Aorta (tissue), 5 donors: ENCODE results near the gene NFATC3. TPM values are rescaled to one million over a fixed set of nuclear protein-coding genes. Genes with fewer than 3 reads are reported as not detected.

Experiments used
- ATAC-seq: fragments of 200-7000 bp; cut with Tn5 transposase; one replicate; pipeline ENCODE4 v1.9.1; 2022; ENCODE audit warnings: moderate library complexity; ENCODE audit not compliant: low FRiP score
- DNase-seq, 2 donors: peaks; one replicate each; pipeline ENCODE4 v3.0.0-alpha.2; 2020
- H3K27ac ChIP-seq, 2 donors: one replicate each; pipeline ENCODE4 v1.5.1; 2013; ENCODE audit warnings: low read length in 2 of 2, mild to moderate bottlenecking in 2 of 2, moderate library complexity in 2 of 2, control low read depth in 1 of 2, inconsistent platforms in 1 of 2, low read depth in 1 of 2
- H3K27me3 ChIP-seq, 2 donors: one replicate each; pipeline ENCODE4 v1.6.1; 2013; ENCODE audit warnings: control low read depth in 1 of 2, low read length in 1 of 2, mild to moderate bottlenecking in 1 of 2, moderate library complexity in 1 of 2; ENCODE audit not compliant: insufficient read depth in 2 of 2, control insufficient read depth in 1 of 2
- H3K36me3 ChIP-seq, 2 donors: one replicate each; pipeline ENCODE4 v1.6.1; 2013; ENCODE audit warnings: control low read depth in 1 of 2, low read length in 1 of 2, mild to moderate bottlenecking in 1 of 2; ENCODE audit not compliant: insufficient read depth in 2 of 2, control insufficient read depth in 1 of 2
- H3K4me1 ChIP-seq, 2 donors: one replicate each; pipeline ENCODE4 v1.6.1; 2013; ENCODE audit warnings: low read length in 2 of 2, control low read depth in 1 of 2, mild to moderate bottlenecking in 1 of 2, moderate library complexity in 1 of 2; ENCODE audit not compliant: insufficient read depth in 2 of 2, control insufficient read depth in 1 of 2
- H3K4me3 ChIP-seq, 2 donors: one replicate each; pipeline ENCODE4 v1.5.1; 2013; ENCODE audit warnings: low read length in 2 of 2, control low read depth in 1 of 2, mild to moderate bottlenecking in 1 of 2
- H3K9me3 ChIP-seq: one replicate; pipeline ENCODE4 v1.6.1; 2013; ENCODE audit warnings: mild to moderate bottlenecking, low read length; ENCODE audit not compliant: control insufficient read depth
- WGBS, 2 donors: extraction: QIAGEN DNeasy Blood & Tissue Kit; methylation state at CpG; one replicate each; pipeline ENCODE4 v1.1.7; 2013; 5-methylcytosine and 5-hydroxymethylcytosine counted together
- intact Hi-C, 2 donors: fragments of 100-400 bp; cut with DNase I; formaldehyde crosslinking; loops; one replicate each; pipeline versions ENCODE4 v1.14.2 to v1.15.0; 2022
- microRNA-seq, 2 donors: library from miRNA; unstranded; fragments of <30 nt; microRNA quantifications; one replicate each; pipeline ENCODE4 v1.2.0, GENCODE V29; 2020
- polyA plus RNA-seq, 2 donors: library from polyadenylated mRNA; stranded (reverse); fragments of 200-250 nt; gene quantifications; one replicate each; pipeline ENCODE4 v1.2.3, GENCODE V29; 2013
- total RNA-seq, 2 donors: library from RNA; stranded (reverse); fragmentation: NEBNext Ultra II Directional; extraction: Animal tissue kit (Norgen Biotek cat#: 25700); gene quantifications; one replicate each; pipeline ENCODE4 v1.2.1, GENCODE V29; 2021
- donor health status: healthy with polysubstance abuse.
- donor health status: Bipolar disorder and iron deficiency.
- donor health status: DM: no; HTN: no; CAD: no.
- donor health status: DM: no; HTN: no; CAD: no.
- donor health status: DM: yes; HTN: yes; CAD: no.

Gene NFATC3
- total and polyA plus RNA-seq, 4 donors: 10.3 to 48.4 (median 24.2) TPM

- H3K9me3 ChIP-seq: no peaks in the 10 kb centered on the region
- H3K27me3 ChIP-seq: no peaks in the 10 kb centered on the region
- 82 to 93% methylated on average over 5 of the region's 5 CpGs for WGBS, 2 donors
- DNase-seq (no peak), ATAC-seq (no peak)
- no peak overlapping the region for H3K4me3 ChIP-seq
- no peak overlapping the region for H3K27ac ChIP-seq
- intact Hi-C loops: no loop called here
- H3K36me3 ChIP-seq: peaks cover 0 to 8% of the 10 kb centered on the region in 2 donors
- no peaks in the 10 kb centered on the region for H3K4me1 ChIP-seq
These were observed 188.3 kb downstream of the NFATC3 start for GRCh38 chr16:68273459-68273858.

GRCh38 chr16:68273896-68274295 is 188.7 kb downstream of the NFATC3 start:
- H3K36me3 ChIP-seq: peaks cover 0 to 8% of the 10 kb centered on the region in 2 donors
- no peaks in the 10 kb centered on the region for H3K9me3 ChIP-seq
- no peak for DNase-seq
- H3K4me1 ChIP-seq: no peaks in the 10 kb centered on the region
- H3K4me3 ChIP-seq: no peak overlapping the region
- no peaks in the 10 kb centered on the region for H3K27me3 ChIP-seq
- intact Hi-C loops: no loop called here
- H3K27ac ChIP-seq: no peak overlapping the region
- no peak for ATAC-seq
- 95 to 97% methylated on average over 8 of the region's 8 CpGs for WGBS, 2 donors

- Histone ChIP-seq H3K36me3 (peaks cover 0 to 8% of the 10 kb centered on the region in 2 donors), H3K27me3 (no peaks in the 10 kb centered on the region), H3K4me1 (no peaks in the 10 kb centered on the region), H3K27ac (peak overlapping the region in 1 of 2 donors; percentile 39), H3K9me3 (no peaks in the 10 kb centered on the region), H3K4me3 (no peak overlapping the region)
- no peak for DNase-seq
- ATAC-seq: no peak
- 92 to 95% methylated on average over 4 of the region's 4 CpGs for WGBS, 2 donors
- intact Hi-C loops: no loop called here
These were observed 189.3 kb downstream of the NFATC3 start for GRCh38 chr16:68274441-68274840.

- Histone ChIP-seq H3K27me3 (no peaks in the 10 kb centered on the region), H3K4me3 (no peak overlapping the region), H3K9me3 (no peaks in the 10 kb centered on the region), H3K36me3 (peaks cover 0 to 8% of the 10 kb centered on the region in 2 donors), H3K27ac (peak overlapping the region; percentile 36 to 76), H3K4me1 (no peaks in the 10 kb centered on the region)
- DNase-seq: no peak
- 15% methylated on average over 4 of the region's 4 CpGs for WGBS, 2 donors
- intact Hi-C loops: no loop called here
- no peak for ATAC-seq
These were observed 190.5 kb downstream of the NFATC3 start for GRCh38 chr16:68275611-68276191.

GRCh38 chr16:68276223-68276622 is 191.1 kb downstream of the NFATC3 start:
- peak; percentile 71 for ATAC-seq

More at GRCh38 chr16:68276223-68276622, 191.1 kb downstream of the NFATC3 start:
- 7 to 23% methylated on average over 3 of the region's 3 CpGs for WGBS, 2 donors
- peak overlapping the region in 1 of 2 donors; percentile 36 for H3K27ac ChIP-seq
- no peaks in the 10 kb centered on the region for H3K27me3 ChIP-seq
- intact Hi-C loops: no loop called here
- DNase-seq: no peak
- no peaks in the 10 kb centered on the region for H3K4me1 ChIP-seq
- no peak overlapping the region for H3K4me3 ChIP-seq
- H3K9me3 ChIP-seq: no peaks in the 10 kb centered on the region
- peaks cover 0 to 8% of the 10 kb centered on the region in 2 donors for H3K36me3 ChIP-seq

Small RNA genes lying within 50 kb of the gene (microRNA-seq; reads per million reads assigned to microRNA genes)
- gene MIR6773: 0 reads per million in 2 donors

Other genes starting within 250 kb of the NFATC3 start
- 10 to 100 TPM; 21.5 to 24.7 TPM for gene THAP11, start 243.1 kb upstream of the NFATC3 start, total RNA-seq
- gene THAP11, start 243.1 kb upstream of the NFATC3 start, polyA plus RNA-seq: 10 to 100 TPM; 18.0 to 18.6 TPM
- gene NUTF2, start 238.4 kb upstream of the NFATC3 start, total RNA-seq: 10 to 100 TPM; 80.7 to 88.2 TPM
- 100 to 1,000 TPM in 1 of 2 donors, 10 to 100 TPM in 1; 95.4 to 130 TPM for gene NUTF2, start 238.4 kb upstream of the NFATC3 start, polyA plus RNA-seq
- 10 to 100 TPM; 39.8 to 57.9 TPM for gene CENPT, start 237.7 kb upstream of the NFATC3 start, total RNA-seq
- gene CENPT, start 237.7 kb upstream of the NFATC3 start, polyA plus RNA-seq: 100 to 1,000 TPM in 1 of 2 donors, 10 to 100 TPM in 1; 28.3 to 168 TPM
- gene EDC4, start 212.3 kb upstream of the NFATC3 start, total RNA-seq: 10 to 100 TPM; 46.9 to 53.2 TPM
- gene EDC4, start 212.3 kb upstream of the NFATC3 start, polyA plus RNA-seq: 10 to 100 TPM; 14.4 to 66.4 TPM
- gene NRN1L, start 200.5 kb upstream of the NFATC3 start, total RNA-seq: 1 to 10 TPM in 1 of 2 donors, not detected in 1; 2.1 TPM
- gene NRN1L, start 200.5 kb upstream of the NFATC3 start, polyA plus RNA-seq: 1 to 10 TPM; 1.5 to 3.2 TPM
- gene PSKH1, start 192.1 kb upstream of the NFATC3 start, total RNA-seq: 10 to 100 TPM; 29.6 to 30.4 TPM
- 10 to 100 TPM; 15.2 to 16.2 TPM for gene PSKH1, start 192.1 kb upstream of the NFATC3 start, polyA plus RNA-seq
- under 1 TPM; 0.84 to 0.90 TPM for gene CTRL, start 153.5 kb upstream of the NFATC3 start, total RNA-seq
- gene CTRL, start 153.5 kb upstream of the NFATC3 start, polyA plus RNA-seq: 1 to 10 TPM in 1 of 2 donors, not detected in 1; 3.5 TPM
- gene PSMB10, start 148.5 kb upstream of the NFATC3 start, total RNA-seq: 10 to 100 TPM; 27.7 to 39.1 TPM
- 10 to 100 TPM; 52.3 to 84.3 TPM for gene PSMB10, start 148.5 kb upstream of the NFATC3 start, polyA plus RNA-seq
- 10 to 100 TPM; 43.9 to 47.8 TPM for gene LCAT, start 141.2 kb upstream of the NFATC3 start, total RNA-seq
- 100 to 1,000 TPM in 1 of 2 donors, 10 to 100 TPM in 1; 10.6 to 178 TPM for gene LCAT, start 141.2 kb upstream of the NFATC3 start, polyA plus RNA-seq
- 100 to 1,000 TPM; 125 to 139 TPM for gene SLC12A4, start 116.7 kb upstream of the NFATC3 start, total RNA-seq
- gene SLC12A4, start 116.7 kb upstream of the NFATC3 start, polyA plus RNA-seq: 10 to 100 TPM; 15.8 to 87.0 TPM
- gene DPEP3, start 104.9 kb upstream of the NFATC3 start, total RNA-seq: not detected
- not detected for gene DPEP3, start 104.9 kb upstream of the NFATC3 start, polyA plus RNA-seq
- gene DPEP2, start 85.9 kb upstream of the NFATC3 start, total RNA-seq: 10 to 100 TPM in 1 of 2 donors, 1 to 10 TPM in 1; 1.7 to 10.4 TPM
- gene DPEP2, start 85.9 kb upstream of the NFATC3 start, polyA plus RNA-seq: 1 to 10 TPM; 1.0 to 2.1 TPM
- not detected for gene DPEP2NB, start 69.5 kb upstream of the NFATC3 start, total RNA-seq
- gene DPEP2NB, start 69.5 kb upstream of the NFATC3 start, polyA plus RNA-seq: not detected
- 1 to 10 TPM; 4.3 to 5.3 TPM for gene DDX28, start 62.1 kb upstream of the NFATC3 start, total RNA-seq
- gene DDX28, start 62.1 kb upstream of the NFATC3 start, polyA plus RNA-seq: 1 to 10 TPM; 3.6 to 4.8 TPM
- 10 to 100 TPM in 1 of 2 donors, 1 to 10 TPM in 1; 5.4 to 13.1 TPM for gene DUS2, start 62.1 kb upstream of the NFATC3 start, total RNA-seq
- 1 to 10 TPM; 3.0 to 8.9 TPM for gene DUS2, start 62.1 kb upstream of the NFATC3 start, polyA plus RNA-seq
- under 1 TPM; 0.36 to 0.60 TPM for gene ESRP2, start 150.8 kb downstream of the NFATC3 start, total RNA-seq
- gene ESRP2, start 150.8 kb downstream of the NFATC3 start, polyA plus RNA-seq: 1 to 10 TPM in 1 of 2 donors, under 1 TPM in 1; 0.03 to 2.3 TPM
- gene PLA2G15, start 160.0 kb downstream of the NFATC3 start, total RNA-seq: 10 to 100 TPM; 13.6 to 28.4 TPM
- 1 to 10 TPM; 7.2 to 7.5 TPM for gene PLA2G15, start 160.0 kb downstream of the NFATC3 start, polyA plus RNA-seq
- gene SLC7A6, start 179.2 kb downstream of the NFATC3 start, total RNA-seq: 10 to 100 TPM; 47.0 to 52.4 TPM
- gene SLC7A6, start 179.2 kb downstream of the NFATC3 start, polyA plus RNA-seq: 10 to 100 TPM in 1 of 2 donors, 1 to 10 TPM in 1; 2.4 to 12.8 TPM
- 10 to 100 TPM; 13.7 to 21.1 TPM for gene SLC7A6OS, start 225.6 kb downstream of the NFATC3 start, total RNA-seq
- gene SLC7A6OS, start 225.6 kb downstream of the NFATC3 start, polyA plus RNA-seq: 1 to 10 TPM; 4.0 to 8.3 TPM
- gene PRMT7, start 225.6 kb downstream of the NFATC3 start, total RNA-seq: 10 to 100 TPM; 21.4 to 41.7 TPM
- 10 to 100 TPM; 11.0 to 99.2 TPM for gene PRMT7, start 225.6 kb downstream of the NFATC3 start, polyA plus RNA-seq